ENCODE results near the gene LIMK2. TPM values are rescaled to one million over a fixed set of nuclear protein-coding genes. Genes with fewer than 3 reads are reported as not detected.
"Not testable (repeated sequence)": the region's sequence is repeated elsewhere in the genome, so short reads cannot be mapped to it uniquely, and the experiment has no call there.

The LIMK2 gene
- total RNA-seq, 1 experiment from 2014 or later = 13.2 TPM

DNA sequence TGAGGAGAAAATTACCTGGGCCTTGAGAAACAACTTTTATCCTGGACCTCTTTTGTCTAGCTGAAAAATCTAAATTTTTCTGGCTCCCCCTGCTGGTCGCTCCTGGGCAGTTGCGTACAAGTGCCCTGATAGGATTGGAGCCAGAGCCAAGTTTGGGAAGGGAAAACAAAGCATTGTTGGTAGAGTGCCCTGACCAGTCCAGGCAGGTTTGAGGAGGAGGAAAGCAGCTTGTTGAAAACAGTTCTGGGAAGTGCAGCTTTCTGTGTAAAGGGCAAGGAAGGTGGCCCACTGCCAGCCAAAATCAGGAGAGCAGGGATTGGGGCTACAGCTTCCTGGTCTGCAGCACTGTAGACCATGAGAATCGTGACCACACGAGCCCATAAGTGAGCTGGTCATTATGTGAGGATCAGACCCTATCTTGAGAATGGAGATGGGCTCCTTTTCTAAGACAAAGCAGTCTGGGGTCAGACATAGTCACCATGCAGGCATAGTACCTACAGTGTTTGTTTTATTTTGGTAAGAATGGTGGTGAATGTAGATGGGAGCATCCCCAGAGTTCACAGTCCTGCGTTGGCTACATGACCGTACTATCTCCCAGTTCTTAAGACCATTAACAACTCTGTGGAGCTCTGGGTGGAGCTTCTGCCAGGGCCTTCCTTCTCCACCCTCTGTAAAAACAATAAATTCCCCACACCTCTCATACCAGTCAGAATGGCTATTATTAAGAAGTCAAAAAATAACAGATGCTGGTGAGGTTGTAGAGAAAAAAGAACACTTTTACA, 101.5 kb downstream of the LIMK2 start:
- intact Hi-C loops (cut with micrococcal nuclease) = no loop called here

GRCh38 chr22:31314220-31314619, 102.1 kb downstream of the LIMK2 start:
- DNase-seq = not testable (repeated sequence)

More for the DNA sequence above, 101.5 kb downstream of the LIMK2 start:
- H3K4me2 ChIP-seq (ENCODE audit: low read length) = peak overlapping the region; percentile 35; the same call in 1 of the 2 replicates
- no TSS peak for BruUV-seq (replicated peaks)
- no peaks in the 10 kb centered on the region for H3K27me3 ChIP-seq (ENCODE audit: low read length)
- no peaks in the 10 kb centered on the region for H3K79me2 ChIP-seq (ENCODE audit: low read length)
- H2AFZ ChIP-seq (ENCODE audit: low read length) = peak overlapping the region; percentile 71
- 0 out of 2 replicates have a peak overlapping the region, but pooled peaks have one; percentile 21 for H3K27ac ChIP-seq (ENCODE audit: low read length)
- no peak overlapping the region for H3K4me3 ChIP-seq (ENCODE audit: low read length)
- ChIA-PET POLR2A (ENCODE audit: unreplicated experiment) (no interaction called here), CTCF (interaction anchor here (0.6 to 1.2 kb wide), 3 partner anchors 20 to 41 kb away, joined by 3 to 9 read pairs (median 5); partner anchors contain the start of gene PIK3IP1)
- H3K4me1 ChIP-seq (ENCODE audit: insufficient read depth, low read length) = peaks cover 6% of the 10 kb centered on the region
- H3K9me3 ChIP-seq (ENCODE audit: low read length) = no peaks in the 10 kb centered on the region
- no peaks in the 10 kb centered on the region; the same call in 1 of the 2 replicates for H3K36me3 ChIP-seq (ENCODE audit: low read depth, low read length)
- H3K9me2 ChIP-seq (replicated peaks; ENCODE audit: low read length) = no peaks in the 10 kb centered on the region
- ATAC-seq (peak; percentile 82), DNase-seq (peak; percentile 83)
- H3F3A ChIP-seq (ENCODE audit: low read length, unreplicated experiment) = no peaks in the 10 kb centered on the region
- H3K9ac ChIP-seq (ENCODE audit: low read length) = no peak overlapping the region
- H4K20me1 ChIP-seq (ENCODE audit: low read length) = no peaks in the 10 kb centered on the region
- TF ChIP-seq EZH2 (IDR thresholded peaks at IDR 0.05; ENCODE audit: low read length, unreplicated experiment) = no peak
- peak; percentile 83 for TF ChIP-seq CTCF (conservative IDR thresholded peaks at IDR 0.05; ENCODE audit: low read depth, low read length)

DNA sequence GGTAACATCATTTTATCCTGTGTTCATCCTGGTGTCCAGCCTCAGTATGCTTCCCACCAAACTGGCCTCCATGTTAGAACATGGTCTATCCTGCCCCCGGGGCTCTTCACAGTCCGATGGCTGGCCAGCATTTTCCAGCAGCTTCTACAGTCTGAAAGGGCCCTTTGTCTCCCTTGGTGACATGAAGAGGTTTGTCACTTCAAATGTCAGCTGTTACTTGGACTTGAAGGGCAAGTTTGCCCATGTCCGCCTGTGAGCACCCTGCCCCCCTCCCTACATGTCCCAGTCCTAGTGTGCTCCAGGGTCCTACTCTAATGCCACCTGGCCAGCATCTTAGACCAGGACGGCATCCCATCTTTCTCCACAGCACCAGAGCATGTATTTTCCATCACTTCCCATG, 109.3 kb downstream of the LIMK2 start:
- Histone ChIP-seq H3K9ac (ENCODE audit: low read length) (no peak overlapping the region), H3K27me3 (ENCODE audit: low read length) (no peaks in the 10 kb centered on the region), H3K36me3 (ENCODE audit: low read depth, low read length) (no peaks in the 10 kb centered on the region), H2AFZ (ENCODE audit: low read length) (no peak overlapping the region), H3K9me3 (ENCODE audit: low read length) (no peaks in the 10 kb centered on the region), H3F3A (ENCODE audit: low read length, unreplicated experiment) (no peaks in the 10 kb centered on the region), H3K4me1 (ENCODE audit: insufficient read depth, low read length) (no peaks in the 10 kb centered on the region), H3K79me2 (ENCODE audit: low read length) (no peaks in the 10 kb centered on the region), H3K27ac (ENCODE audit: low read length) (no peak overlapping the region), H3K4me3 (ENCODE audit: low read length) (no peak overlapping the region), H3K4me2 (ENCODE audit: low read length) (no peak overlapping the region), H3K9me2 (replicated peaks; ENCODE audit: low read length) (no peaks in the 10 kb centered on the region), H4K20me1 (ENCODE audit: low read length) (no peaks in the 10 kb centered on the region)
- ATAC-seq = no peak
- intact Hi-C loops (cut with micrococcal nuclease) = no loop called here
- ChIA-PET CTCF (no interaction called here), POLR2A (ENCODE audit: unreplicated experiment) (no interaction called here)
- DNase-seq = no peak
- TF ChIP-seq EZH2phosphoT487 (IDR thresholded peaks at IDR 0.05; ENCODE audit: borderline replicate concordance, low read length) = no peak
- TF ChIP-seq EZH2 (IDR thresholded peaks at IDR 0.05; ENCODE audit: low read length, unreplicated experiment) = no peak
- TF ChIP-seq CTCF (conservative IDR thresholded peaks at IDR 0.05; ENCODE audit: low read depth, low read length) = no peak
- no TSS peak for BruUV-seq (replicated peaks)

More at GRCh38 chr22:31314220-31314619, 102.1 kb downstream of the LIMK2 start:
- H3K9me3 ChIP-seq (ENCODE audit: low read length); H3K79me2 ChIP-seq (ENCODE audit: low read length); H3F3A ChIP-seq (ENCODE audit: low read length, unreplicated experiment); H2AFZ ChIP-seq (ENCODE audit: low read length); H3K27ac ChIP-seq (ENCODE audit: low read length); BruUV-seq (replicated peaks); H4K20me1 ChIP-seq (ENCODE audit: low read length); CTCF ChIA-PET; ATAC-seq; H3K9ac ChIP-seq (ENCODE audit: low read length); intact Hi-C loops (cut with micrococcal nuclease); H3K4me2 ChIP-seq (ENCODE audit: low read length); H3K36me3 ChIP-seq (ENCODE audit: low read depth, low read length); POLR2A ChIA-PET (ENCODE audit: unreplicated experiment); H3K27me3 ChIP-seq (ENCODE audit: low read length); H3K9me2 ChIP-seq (replicated peaks; ENCODE audit: low read length); H3K4me3 ChIP-seq (ENCODE audit: low read length); H3K4me1 ChIP-seq (ENCODE audit: insufficient read depth, low read length): not testable (repeated sequence)

All from PC-3 (cell line).